H1 (cell line): ENCODE measurements around the gene RGS11. TPM values are rescaled to one million over a fixed set of nuclear protein-coding genes. Genes with fewer than 3 reads are reported as not detected.
A peak's percentile ranks its signal among the peaks of the same experiment; 100 is the strongest.

Experiments used
- CTCF ChIA-PET: fragments of 300-600 bp; sonication (Branson Sonifier 250); formaldehyde crosslinking; loops from one replicate; lab custom pipeline; 2021; ENCODE audit not compliant: partially characterized antibody; lab: Charles Lee
- POLR2A ChIA-PET: fragments of 300-600 bp; sonication (Branson Sonifier 250); formaldehyde crosslinking; loops from one replicate; lab custom pipeline; 2021; ENCODE audit warnings: inconsistent platforms; ENCODE audit not compliant: partially characterized antibody; lab: Charles Lee
- DNase-seq, 2 experiments: peaks; one replicate each; pipeline versions ENCODE4 v3.0.0 to v3.0.0-alpha.2; 2010 to 2022; ENCODE audit warnings: low spot score in 2 of 2, low read depth in 1 of 2, mixed read lengths in 1 of 2
- FAIRE-seq: peaks from 2 replicates; lab custom pipeline; 2011; peaks lifted over from hg19 to GRCh38; lab: Jason Lieb, UNC
- H2AFZ ChIP-seq: 2 replicates; pipeline ENCODE4 v1.8.1; 2012; ENCODE audit warnings: low read length, inconsistent platforms
- H2AK5ac ChIP-seq: 2 replicates; pipeline ENCODE4 v1.6.1; 2013; ENCODE audit warnings: low read depth, low read length
- H2BK120ac ChIP-seq: replicated peaks from 2 replicates; pipeline ENCODE3; 2013; ENCODE audit warnings: low read depth, low read length, inconsistent platforms
- H2BK12ac ChIP-seq: 2 replicates; pipeline ENCODE4 v1.6.1; 2013; ENCODE audit warnings: low read depth, low read length
- H2BK15ac ChIP-seq: 2 replicates; pipeline ENCODE4 v1.6.1; 2013; ENCODE audit warnings: low read length
- H2BK20ac ChIP-seq: 2 replicates; pipeline ENCODE4 v1.6.1; 2013; ENCODE audit warnings: low read length
- H2BK5ac ChIP-seq: 2 replicates; pipeline ENCODE4 v1.6.1; 2013; ENCODE audit warnings: low read depth, low read length
- H3K14ac ChIP-seq: 2 replicates; pipeline ENCODE4 v1.6.1; 2013; ENCODE audit warnings: inconsistent platforms; ENCODE audit not compliant: insufficient read length
- H3K18ac ChIP-seq: 2 replicates; pipeline ENCODE4 v1.6.1; 2013; ENCODE audit warnings: low read length; ENCODE audit errors: extremely low read depth
- H3K23ac ChIP-seq: 2 replicates; pipeline ENCODE4 v1.6.1; 2013; ENCODE audit warnings: inconsistent platforms; ENCODE audit not compliant: insufficient read length
- H3K23me2 ChIP-seq: 2 replicates; pipeline ENCODE4 v1.6.1; 2013; ENCODE audit warnings: low read depth, low read length
- H3K27ac ChIP-seq: 2 replicates; pipeline ENCODE4 v1.6.1; 2011; ENCODE audit warnings: low read depth, low read length, inconsistent platforms
- H3K27me3 ChIP-seq, 4 experiments: replicated peaks in 1 of 4; 1 replicate in 1 of 4; 2 replicates in 3 of 4; pipeline versions ENCODE4 v1.6.1 to v1.8.1; 2011 to 2013; ENCODE audit warnings: low read length in 3 of 4, mild to moderate bottlenecking in 3 of 4, inconsistent platforms in 2 of 4, mixed read lengths in 2 of 4, moderate library complexity in 1 of 4; ENCODE audit not compliant: control insufficient read depth in 3 of 4, insufficient read depth in 3 of 4; ENCODE audit errors: extremely low read depth in 1 of 4
- H3K36me3 ChIP-seq, 4 experiments: 2 replicates each; pipeline versions ENCODE4 v1.6.1 to v1.8.1; 2011 to 2013; ENCODE audit warnings: mild to moderate bottlenecking in 4 of 4, low read length in 3 of 4, moderate library complexity in 2 of 4, control low read depth in 1 of 4, inconsistent platforms in 1 of 4; ENCODE audit not compliant: insufficient read depth in 4 of 4, control insufficient read depth in 2 of 4
- H3K4ac ChIP-seq: replicated peaks from 2 replicates; pipeline ENCODE3; 2013; ENCODE audit warnings: low read length, low read depth, mixed read lengths, inconsistent platforms; ENCODE audit not compliant: insufficient read length
- H3K4me1 ChIP-seq, 4 experiments: replicated peaks in 1 of 4; 1 replicate in 1 of 4; 2 replicates in 3 of 4; pipeline versions ENCODE4 v1.6.1 to v1.8.1; 2011 to 2013; ENCODE audit warnings: low read length in 3 of 4, inconsistent platforms in 2 of 4, mixed read lengths in 1 of 4; ENCODE audit not compliant: insufficient read depth in 4 of 4, control insufficient read depth in 3 of 4
- H3K4me2 ChIP-seq, 2 experiments: 2 replicates each; pipeline versions ENCODE4 v1.6.1 to v1.8.1; 2011 to 2013; ENCODE audit warnings: low read depth in 2 of 2, low read length in 2 of 2, control low read depth in 1 of 2, inconsistent platforms in 1 of 2, mild to moderate bottlenecking in 1 of 2; ENCODE audit not compliant: insufficient read depth in 1 of 2
- H3K4me3 ChIP-seq, 4 experiments: fragments of 200-600, 300-600 bp in 1 of 4; sonication (generic), shearing (Covaris generic), sonication (Bioruptor Twin) in 1 of 4; 2 replicates each; pipeline versions ENCODE4 v1.5.1 to v1.8.1; 2011 to 2016; ENCODE audit warnings: low read length in 4 of 4, low read depth in 3 of 4, control low read depth in 2 of 4, inconsistent platforms in 2 of 4, mild to moderate bottlenecking in 2 of 4, mixed read lengths in 1 of 4, moderate library complexity in 1 of 4; ENCODE audit not compliant: insufficient read depth in 2 of 4; ENCODE audit errors: extremely low read depth in 1 of 4
- H3K56ac ChIP-seq: replicated peaks from 2 replicates; pipeline ENCODE3; 2013; ENCODE audit warnings: low read depth, mild to moderate bottlenecking, mixed read lengths, low read length, inconsistent platforms; ENCODE audit not compliant: insufficient read length
- H3K79me1 ChIP-seq: 2 replicates; pipeline ENCODE4 v1.6.1; 2013; ENCODE audit warnings: low read depth, low read length, control low read depth
- H3K79me2 ChIP-seq, 2 experiments: 2 replicates each; pipeline versions ENCODE4 v1.6.1 to v1.8.1; 2012 to 2013; ENCODE audit warnings: low read length in 2 of 2, mild to moderate bottlenecking in 2 of 2, inconsistent platforms in 1 of 2; ENCODE audit not compliant: insufficient read depth in 2 of 2, control insufficient read depth in 1 of 2
- H3K9ac ChIP-seq, 4 experiments: replicated peaks in 1 of 4; 1 replicate in 1 of 4; 2 replicates in 3 of 4; pipeline versions ENCODE4 v1.6.1 to v1.8.1; 2011 to 2013; ENCODE audit warnings: low read depth in 3 of 4, low read length in 3 of 4, control low read depth in 2 of 4, mild to moderate bottlenecking in 2 of 4, moderate library complexity in 2 of 4, inconsistent platforms in 1 of 4; ENCODE audit errors: extremely low read depth in 1 of 4
- H3K9me3 ChIP-seq, 2 experiments: 2 replicates each; pipeline versions ENCODE4 v1.6.1 to v1.8.1; 2012 to 2013; ENCODE audit warnings: mild to moderate bottlenecking in 2 of 2, moderate library complexity in 2 of 2, control low read depth in 1 of 2, inconsistent platforms in 1 of 2, low read depth in 1 of 2, low read length in 1 of 2, mixed read lengths in 1 of 2; ENCODE audit not compliant: insufficient read depth in 2 of 2
- H4K20me1 ChIP-seq, 2 experiments: replicated peaks in 1 of 2; 2 replicates each; pipeline versions ENCODE3 to v1.8.1; 2011 to 2013; ENCODE audit warnings: inconsistent platforms in 2 of 2, low read length in 2 of 2, mild to moderate bottlenecking in 1 of 2; ENCODE audit not compliant: insufficient read depth in 2 of 2, control insufficient read depth in 1 of 2
- H4K5ac ChIP-seq: 2 replicates; pipeline ENCODE4 v1.6.1; 2013; ENCODE audit warnings: low read length, low read depth, mixed read lengths, inconsistent platforms; ENCODE audit not compliant: insufficient read length
- H4K8ac ChIP-seq: 2 replicates; pipeline ENCODE4 v1.8.0; 2013; ENCODE audit warnings: mild to moderate bottlenecking, moderate library complexity, low read length, inconsistent platforms; ENCODE audit not compliant: insufficient read depth; ENCODE audit errors: extremely low read depth
- H4K91ac ChIP-seq: replicated peaks from 2 replicates; pipeline ENCODE3; 2013; ENCODE audit warnings: low read length, mixed read lengths, inconsistent platforms; ENCODE audit not compliant: insufficient read length
- ASH2L ChIP-seq: fragments of 200-600, 300-600 bp; sonication (generic); IDR thresholded peaks from one replicate; pipeline ENCODE4 v1.7.1; 2017; ENCODE audit warnings: low read length
- CBX8 ChIP-seq: fragments of 300-800, 300-1000 bp; sonication (generic); IDR thresholded peaks from 2 replicates; pipeline ENCODE4 v1.7.1; 2016; ENCODE audit warnings: low read depth, low read length, borderline replicate concordance
- CEBPB ChIP-seq: IDR thresholded peaks from 2 replicates; pipeline ENCODE4 v1.6.1; 2012; ENCODE audit warnings: low read depth, low read length
- CREB1 ChIP-seq: IDR thresholded peaks from 2 replicates; pipeline ENCODE4 v1.6.1; 2012; ENCODE audit warnings: inconsistent platforms
- FOSL1 ChIP-seq: IDR thresholded peaks from 2 replicates; pipeline ENCODE4 v1.6.1; 2011; ENCODE audit warnings: mild to moderate bottlenecking, low read depth, low read length, moderate library complexity; ENCODE audit not compliant: insufficient read depth
- GABPA ChIP-seq: IDR thresholded peaks from 2 replicates; pipeline ENCODE4 v1.6.1; 2011; ENCODE audit warnings: mild to moderate bottlenecking, low read length, moderate library complexity, borderline replicate concordance; ENCODE audit not compliant: insufficient read depth
- JUND ChIP-seq: IDR thresholded peaks from 2 replicates; pipeline ENCODE4 v1.6.1; 2011; ENCODE audit warnings: mild to moderate bottlenecking, improper control_type of control experiment, low read length
- KDM1A ChIP-seq: fragments of 200-600, 300-600 bp; sonication (generic); IDR thresholded peaks from 2 replicates; pipeline ENCODE4 v1.7.1; 2016; ENCODE audit warnings: mild to moderate bottlenecking, low read length, borderline replicate concordance
- POLR2AphosphoS5 ChIP-seq: IDR thresholded peaks from 2 replicates; pipeline ENCODE4 v1.6.1; 2011; ENCODE audit warnings: low read depth, low read length
- TBP ChIP-seq: IDR thresholded peaks from 2 replicates; pipeline ENCODE4 v1.6.1; 2011; ENCODE audit warnings: low read depth, low read length, improper control_type of control experiment
- TCF12 ChIP-seq: IDR thresholded peaks from 2 replicates; pipeline ENCODE4 v1.6.1; 2011; ENCODE audit warnings: low read depth, mild to moderate bottlenecking, low read length
- ZNF274 ChIP-seq: IDR thresholded peaks from 2 replicates; pipeline ENCODE4 v1.7.0; 2012; ENCODE audit warnings: low read length, borderline replicate concordance; ENCODE audit errors: extremely low read depth
- WGBS, 2 experiments: shearing (Covaris generic) in 1 of 2; methylation state at CpG; one replicate each; pipeline versions ENCODE4 v1.1.6 to v1.1.7; 2013 to 2015; ENCODE audit warnings: low lambda C conversion rate in 2 of 2, mixed read lengths in 2 of 2, inconsistent platforms in 1 of 2, low coverage in 1 of 2, missing lambda C conversion rate in 1 of 2; ENCODE audit not compliant: insufficient replicate concordance in 2 of 2, insufficient coverage in 1 of 2, insufficient read length in 1 of 2; ENCODE audit errors: extremely low coverage in 1 of 2, missing lambda C conversion rate in 1 of 2; 5-methylcytosine and 5-hydroxymethylcytosine counted together
- polyA plus RNA-seq, 7 experiments: library from polyadenylated mRNA; depleted of rRNA in 3 of 7; stranded (reverse) in 5 of 7; unstranded in 2 of 7; fragments of >200 nt in 5 of 7; fragments of 200-250 nt in 2 of 7; gene quantifications; 1 replicate in 5 of 7; 2 replicates in 1 of 7; 4 replicates in 1 of 7; pipeline versions ENCODE4 v1.2.1 to v1.2.3, GENCODE V29; 2011 to 2013; ENCODE audit warnings: missing spikeins in 2 of 7, mixed read lengths in 2 of 7
- total RNA-seq: library from RNA; stranded (reverse); fragmentation: NEBNext Ultra II Directional; extraction: Animal tissue kit (Norgen Biotek cat#: 25700); gene quantifications from 2 replicates; pipeline ENCODE4 v1.2.1, GENCODE V29; 2021

Gene RGS11
- total and polyA plus RNA-seq, 2 of the 8 experiments (the other 6 are each of a cell fraction or from before 2014, with no cell fraction given), result 0.84 to 1.2 TPM

- Histone ChIP-seq H3K4me1 (no peaks in the 10 kb centered on the region), H2AK5ac (no peak within 1 kb of the TSS), H2BK5ac (peak within 1 kb of the TSS; percentile 99), H3K4ac (peak within 1 kb of the TSS; percentile 17), H3K36me3 (no peaks in the 10 kb centered on the region), H4K8ac (peak within 1 kb of the TSS; percentile 93; the same call in 1 of the 2 replicates), H3K18ac (peak within 1 kb of the TSS; percentile 100), H3K9ac (peak within 1 kb of the TSS; percentile 51 to 92 (median 90)), H3K79me1 (no peaks in the 10 kb centered on the region; the same call in 1 of the 2 replicates), H3K79me2 (peaks cover 0 to 5% of the 10 kb centered on the region in 2 experiments; a peak in 3 of 4 replicates), H3K14ac (no peak within 1 kb of the TSS), H3K4me2 (peak within 1 kb of the TSS; percentile 87 to 96), H4K5ac (peak within 1 kb of the TSS; percentile 86), H2BK15ac (peak within 1 kb of the TSS; percentile 92; the same call in 1 of the 2 replicates), H3K4me3 (peak within 1 kb of the TSS; percentile 47 to 98 (median 81)), H4K20me1 (peaks cover 0 to 2% of the 10 kb centered on the region in 2 experiments), H3K23me2 (peaks cover 8% of the 10 kb centered on the region), H3K27ac (peak within 1 kb of the TSS; percentile 93), H2BK120ac (no peak within 1 kb of the TSS), H2AFZ (peak within 1 kb of the TSS; percentile 64; the same call in 1 of the 2 replicates), H3K23ac (no peak within 1 kb of the TSS), H4K91ac (peak within 1 kb of the TSS; percentile 98), H3K9me3 (no peaks in the 10 kb centered on the region), H3K56ac (peak within 1 kb of the TSS; percentile 75), H2BK20ac (0 out of 2 replicates have a peak within 1 kb of the TSS, but pooled peaks have one; percentile 61), H3K27me3 (no peaks in the 10 kb centered on the region), H2BK12ac (peak within 1 kb of the TSS; percentile 94)
- WGBS, 2 experiments, result 2% methylated on average over 59 of the region's 85 CpGs; no CpG with 5 or more reads in 1 of the 2 experiments
- FAIRE-seq, result no peak
- CTCF ChIA-PET, result interaction anchor here (0.7 to 2.0 kb wide), 11 partner anchors 11 to 350 kb away, joined by 3 to 9 read pairs (median 3); partner anchors contain the start of gene AXIN1
- POLR2A ChIA-PET, result interaction anchor here (0.6 to 2.0 kb wide), 17 partner anchors 8 to 136 kb away, joined by 3 to 7 read pairs (median 4); partner anchors contain the start of gene MRPL28
- peak; percentile 68 to 94 for DNase-seq
- TF ChIP-seq TBP, result peak; percentile 44; the same call in 1 of the 2 replicates
- TF ChIP-seq CREB1, result peak; percentile 85
- no peak for TF ChIP-seq CBX8
- peak; percentile 69 for TF ChIP-seq ASH2L
- no peak for TF ChIP-seq ZNF274
- peak; percentile 67 for TF ChIP-seq CEBPB
- TF ChIP-seq KDM1A, result no peak
- TF ChIP-seq TCF12, result no peak
- peak; percentile 85 for TF ChIP-seq POLR2AphosphoS5
- TF ChIP-seq FOSL1, result no peak
- TF ChIP-seq GABPA, result peak; percentile 79; the same call in 1 of the 2 replicates
- no peak for TF ChIP-seq JUND
Observed at GRCh38 chr16:234468-235305, 41.1 kb downstream of the RGS11 start, which contains the start of gene FAM234A. TSS of gene FAM234A (plus strand) at chr16:234821. CDS start at chr16:254414, 19,593 bp downstream.
